ENCODE data around the gene TNP2.
"Not testable (repeated sequence)": the region's sequence is repeated elsewhere in the genome, so short reads cannot be mapped to it uniquely, and the experiment has no call there.

TNP2 gene

GRCh38 chr16:11299865-11300559, 30.9 kb upstream of the TNP2 start:
- DNase-seq: no peak

GRCh38 chr16:11298950-11299547, 29.9 kb upstream of the TNP2 start:
- DNase-seq: not testable (repeated sequence)

- no peak for DNase-seq
Observed at GRCh38 chr16:11298143-11298900, 29.2 kb upstream of the TNP2 start.

GRCh38 chr16:11297492-11298142, 28.5 kb upstream of the TNP2 start:
- DNase-seq: no peak

- no peak for DNase-seq
Observed at GRCh38 chr16:11296706-11297491, 27.8 kb upstream of the TNP2 start.

- no peak for DNase-seq
Observed at GRCh38 chr16:11296351-11296705, 27.2 kb upstream of the TNP2 start.

GRCh38 chr16:11295672-11296071, 26.5 kb upstream of the TNP2 start:
- no peak for DNase-seq

- DNase-seq: no peak
Observed at GRCh38 chr16:11292076-11292748, 23.1 kb upstream of the TNP2 start.

- no peak for DNase-seq
Observed at GRCh38 chr16:11291091-11291703, 22.1 kb upstream of the TNP2 start.

- no peak for DNase-seq
Observed at GRCh38 chr16:11290102-11290893, 21.2 kb upstream of the TNP2 start.

GRCh38 chr16:11289696-11290095, 20.6 kb upstream of the TNP2 start:
- not testable (repeated sequence) for DNase-seq

GRCh38 chr16:11289202-11289601, 20.1 kb upstream of the TNP2 start:
- no peak for DNase-seq

- DNase-seq: no peak
Observed at GRCh38 chr16:11285842-11286241, 16.7 kb upstream of the TNP2 start.

- no peak for DNase-seq
Observed at GRCh38 chr16:11283820-11284248, 14.7 kb upstream of the TNP2 start.

- DNase-seq: no peak
Observed at GRCh38 chr16:11280616-11281522, 11.7 kb upstream of the TNP2 start, which contains the start of gene PRM1. TSS of gene PRM1 (minus strand) at chr16:11281330. CDS start at chr16:11281238, 92 bp downstream.

GRCh38 chr16:11278681-11279628, 9.8 kb upstream of the TNP2 start:
- DNase-seq: no peak

GRCh38 chr16:11277607-11278337, 8.6 kb upstream of the TNP2 start:
- no peak for DNase-seq
